ENCODE results near the gene IHH.

Gene IHH

GRCh38 chr2:219026946-219027345 is 33.8 kb downstream of the IHH start:
- H3K27ac ChIP-seq (ENCODE audit: low read depth, low read length) = no peak overlapping the region

GRCh38 chr2:219025637-219026585 is 34.8 kb downstream of the IHH start:
- Histone ChIP-seq H3K4me1 (ENCODE audit: control insufficient read depth, insufficient read depth, low read length) (no peaks in the 10 kb centered on the region), H3K9ac (ENCODE audit: low read depth, low read length) (no peak overlapping the region), H3K27me3 (ENCODE audit: control insufficient read depth, insufficient read depth, low read length) (no peaks in the 10 kb centered on the region)

More at GRCh38 chr2:219026946-219027345, 33.8 kb downstream of the IHH start:
- H3K4me3 ChIP-seq (ENCODE audit: low read depth, low read length) = no peak overlapping the region
- H3K27me3 ChIP-seq (ENCODE audit: control insufficient read depth, insufficient read depth, low read length) = no peaks in the 10 kb centered on the region
- H3K36me3 ChIP-seq (ENCODE audit: control insufficient read depth, insufficient read depth, low read length) = no peaks in the 10 kb centered on the region
- H3K9ac ChIP-seq (ENCODE audit: low read depth, low read length) = no peak overlapping the region
- H3K4me1 ChIP-seq (ENCODE audit: control insufficient read depth, insufficient read depth, low read length) = no peaks in the 10 kb centered on the region
- H3K9me3 ChIP-seq (ENCODE audit: control insufficient read depth, insufficient read depth, low read length) = no peaks in the 10 kb centered on the region

GRCh38 chr2:219024059-219024458 is 36.7 kb downstream of the IHH start:
- no peaks in the 10 kb centered on the region for H3K36me3 ChIP-seq (ENCODE audit: control insufficient read depth, insufficient read depth, low read length)
- no peaks in the 10 kb centered on the region for H3K27me3 ChIP-seq (ENCODE audit: control insufficient read depth, insufficient read depth, low read length)
- H3K4me1 ChIP-seq (ENCODE audit: control insufficient read depth, insufficient read depth, low read length) = no peaks in the 10 kb centered on the region
- no peak overlapping the region for H3K27ac ChIP-seq (ENCODE audit: low read depth, low read length)
- H3K9ac ChIP-seq (ENCODE audit: low read depth, low read length) = no peak overlapping the region
- H3K9me3 ChIP-seq (ENCODE audit: control insufficient read depth, insufficient read depth, low read length) = no peaks in the 10 kb centered on the region
- no peak overlapping the region for H3K4me3 ChIP-seq (ENCODE audit: low read depth, low read length)

More at GRCh38 chr2:219025637-219026585, 34.8 kb downstream of the IHH start:
- Histone ChIP-seq H3K4me3 (ENCODE audit: low read depth, low read length) (no peak overlapping the region), H3K27ac (ENCODE audit: low read depth, low read length) (no peak overlapping the region), H3K9me3 (ENCODE audit: control insufficient read depth, insufficient read depth, low read length) (no peaks in the 10 kb centered on the region), H3K36me3 (ENCODE audit: control insufficient read depth, insufficient read depth, low read length) (no peaks in the 10 kb centered on the region)

GRCh38 chr2:219023045-219023605 is 37.6 kb downstream of the IHH start:
- no peaks in the 10 kb centered on the region for H3K4me1 ChIP-seq (ENCODE audit: control insufficient read depth, insufficient read depth, low read length)

GRCh38 chr2:219022616-219023015 is 38.1 kb downstream of the IHH start:
- H3K27ac ChIP-seq (ENCODE audit: low read depth, low read length) = no peak overlapping the region
- no peaks in the 10 kb centered on the region for H3K36me3 ChIP-seq (ENCODE audit: control insufficient read depth, insufficient read depth, low read length)
- no peaks in the 10 kb centered on the region for H3K4me1 ChIP-seq (ENCODE audit: control insufficient read depth, insufficient read depth, low read length)
- no peak overlapping the region for H3K9ac ChIP-seq (ENCODE audit: low read depth, low read length)
- no peaks in the 10 kb centered on the region for H3K27me3 ChIP-seq (ENCODE audit: control insufficient read depth, insufficient read depth, low read length)
- no peak overlapping the region for H3K4me3 ChIP-seq (ENCODE audit: low read depth, low read length)
- H3K9me3 ChIP-seq (ENCODE audit: control insufficient read depth, insufficient read depth, low read length) = no peaks in the 10 kb centered on the region

More at GRCh38 chr2:219023045-219023605, 37.6 kb downstream of the IHH start:
- Histone ChIP-seq H3K9ac (ENCODE audit: low read depth, low read length) (no peak overlapping the region), H3K36me3 (ENCODE audit: control insufficient read depth, insufficient read depth, low read length) (no peaks in the 10 kb centered on the region), H3K4me3 (ENCODE audit: low read depth, low read length) (no peak overlapping the region), H3K9me3 (ENCODE audit: control insufficient read depth, insufficient read depth, low read length) (no peaks in the 10 kb centered on the region), H3K27ac (ENCODE audit: low read depth, low read length) (no peak overlapping the region), H3K27me3 (ENCODE audit: control insufficient read depth, insufficient read depth, low read length) (no peaks in the 10 kb centered on the region)

- Histone ChIP-seq H3K4me1 (ENCODE audit: control insufficient read depth, insufficient read depth, low read length) (no peaks in the 10 kb centered on the region), H3K9ac (ENCODE audit: low read depth, low read length) (no peak overlapping the region), H3K27ac (ENCODE audit: low read depth, low read length) (no peak overlapping the region), H3K36me3 (ENCODE audit: control insufficient read depth, insufficient read depth, low read length) (no peaks in the 10 kb centered on the region), H3K9me3 (ENCODE audit: control insufficient read depth, insufficient read depth, low read length) (no peaks in the 10 kb centered on the region), H3K4me3 (ENCODE audit: low read depth, low read length) (no peak overlapping the region), H3K27me3 (ENCODE audit: control insufficient read depth, insufficient read depth, low read length) (no peaks in the 10 kb centered on the region)
These were observed 38.7 kb downstream of the IHH start for GRCh38 chr2:219022041-219022440.

GRCh38 chr2:219021591-219021990 is 39.1 kb downstream of the IHH start:
- Histone ChIP-seq H3K4me3 (ENCODE audit: low read depth, low read length) (no peak overlapping the region), H3K36me3 (ENCODE audit: control insufficient read depth, insufficient read depth, low read length) (no peaks in the 10 kb centered on the region), H3K27me3 (ENCODE audit: control insufficient read depth, insufficient read depth, low read length) (no peaks in the 10 kb centered on the region), H3K9ac (ENCODE audit: low read depth, low read length) (no peak overlapping the region), H3K9me3 (ENCODE audit: control insufficient read depth, insufficient read depth, low read length) (no peaks in the 10 kb centered on the region), H3K4me1 (ENCODE audit: control insufficient read depth, insufficient read depth, low read length) (no peaks in the 10 kb centered on the region), H3K27ac (ENCODE audit: low read depth, low read length) (no peak overlapping the region)

- Histone ChIP-seq H3K4me1 (ENCODE audit: control insufficient read depth, insufficient read depth, low read length) (no peaks in the 10 kb centered on the region), H3K27ac (ENCODE audit: low read depth, low read length) (no peak overlapping the region), H3K9me3 (ENCODE audit: control insufficient read depth, insufficient read depth, low read length) (no peaks in the 10 kb centered on the region), H3K4me3 (ENCODE audit: low read depth, low read length) (no peak overlapping the region), H3K27me3 (ENCODE audit: control insufficient read depth, insufficient read depth, low read length) (no peaks in the 10 kb centered on the region), H3K36me3 (ENCODE audit: control insufficient read depth, insufficient read depth, low read length) (no peaks in the 10 kb centered on the region), H3K9ac (ENCODE audit: low read depth, low read length) (no peak overlapping the region)
These were observed 39.9 kb downstream of the IHH start for GRCh38 chr2:219020604-219021365.

- Histone ChIP-seq H3K9me3 (ENCODE audit: control insufficient read depth, insufficient read depth, low read length) (no peaks in the 10 kb centered on the region), H3K4me3 (ENCODE audit: low read depth, low read length) (no peak overlapping the region), H3K36me3 (ENCODE audit: control insufficient read depth, insufficient read depth, low read length) (no peaks in the 10 kb centered on the region), H3K4me1 (ENCODE audit: control insufficient read depth, insufficient read depth, low read length) (no peaks in the 10 kb centered on the region), H3K9ac (ENCODE audit: low read depth, low read length) (no peak overlapping the region), H3K27ac (ENCODE audit: low read depth, low read length) (no peak overlapping the region), H3K27me3 (ENCODE audit: control insufficient read depth, insufficient read depth, low read length) (peaks cover 4% of the 10 kb centered on the region; the same call in 1 of the 2 replicates)
These were observed 41.3 kb downstream of the IHH start for GRCh38 chr2:219019436-219019835.

GRCh38 chr2:219018726-219019125 is 42.0 kb downstream of the IHH start:
- Histone ChIP-seq H3K4me1 (ENCODE audit: control insufficient read depth, insufficient read depth, low read length) (no peaks in the 10 kb centered on the region), H3K27ac (ENCODE audit: low read depth, low read length) (no peak overlapping the region), H3K36me3 (ENCODE audit: control insufficient read depth, insufficient read depth, low read length) (no peaks in the 10 kb centered on the region), H3K9ac (ENCODE audit: low read depth, low read length) (no peak overlapping the region), H3K27me3 (ENCODE audit: control insufficient read depth, insufficient read depth, low read length) (peaks cover 4% of the 10 kb centered on the region; the same call in 1 of the 2 replicates), H3K9me3 (ENCODE audit: control insufficient read depth, insufficient read depth, low read length) (no peaks in the 10 kb centered on the region), H3K4me3 (ENCODE audit: low read depth, low read length) (no peak overlapping the region)
